Endothelial cell of umbilical vein (primary cell): Measurements from ENCODE around the gene IVD.

Experiments
- CTCF ChIP-seq, 2 donors: IDR thresholded peaks; 1 replicate in 1 of 2; 2 replicates in 1 of 2; pipeline ENCODE4 v1.5.1; 2011; ENCODE audit warnings: low read length in 2 of 2, mild to moderate bottlenecking in 2 of 2, moderate library complexity in 2 of 2, control low read depth in 1 of 2, inconsistent platforms in 1 of 2, low read depth in 1 of 2; ENCODE audit not compliant: insufficient read depth in 1 of 2; ENCODE audit errors: extremely low read depth in 1 of 2
- EZH2 ChIP-seq: IDR thresholded peaks from 2 replicates; pipeline ENCODE4 v1.6.1; 2012; ENCODE audit warnings: borderline replicate concordance, low read depth, mild to moderate bottlenecking, moderate library complexity, low read length, inconsistent platforms; ENCODE audit not compliant: severe bottlenecking
- JUN ChIP-seq: IDR thresholded peaks from 2 replicates; pipeline ENCODE4 v1.6.1; 2011; ENCODE audit warnings: borderline replicate concordance, low read depth; ENCODE audit not compliant: insufficient read length, insufficient read depth
- POLR2A ChIP-seq: IDR thresholded peaks from 2 replicates; pipeline ENCODE4 v1.6.1; 2012; ENCODE audit warnings: low read depth, mild to moderate bottlenecking, control low read depth, low read length
- POLR2AphosphoS5 ChIP-seq: IDR thresholded peaks from 2 replicates; pipeline ENCODE4 v1.6.1; 2012; ENCODE audit warnings: low read depth, mild to moderate bottlenecking, control low read depth, low read length, moderate library complexity; ENCODE audit not compliant: insufficient read depth

GRCh38 chr15:40469776-40470390 lies 64.3 kb downstream of the IVD start:
- no peak for TF ChIP-seq POLR2A
- no peak for TF ChIP-seq CTCF (IDR thresholded peaks at IDR 0.05; ENCODE audit: extremely low read depth in 1 of 2, insufficient read depth in 1 of 2, low read depth in 1 of 2, low read length in 2 of 2)
- no peak for TF ChIP-seq POLR2AphosphoS5
- TF ChIP-seq JUN = no peak
- TF ChIP-seq EZH2 = no peak
